Activated CD4-positive, alpha-beta memory T cell treated with anti-CD3 and anti-CD28 coated beads, Interleukin-2, amount 10 ng/mL, durations not matched to agents 7 days and 5 days (primary cell): Measurements from ENCODE around the gene DSEL. TPM values are rescaled to one million over a fixed set of nuclear protein-coding genes. Genes with fewer than 3 reads are reported as not detected.

Experiments used
- CTCF ChIA-PET: fragments of 350-600 bp; sonication (Branson Sonifier 250); formaldehyde crosslinking; loops from one replicate; lab custom pipeline; 2021; ENCODE audit warnings: antibody characterized with exemption, inconsistent platforms; lab: Charles Lee
- POLR2A ChIA-PET: fragments of 350-600 bp; sonication (Branson Sonifier 250); formaldehyde crosslinking; loops from one replicate; lab custom pipeline; 2021; ENCODE audit warnings: antibody characterized with exemption; lab: Charles Lee
- DNase-seq: peaks from one replicate; pipeline ENCODE4 v3.0.0-alpha.2; 2020
- H3K27ac Mint-ChIP-seq: one replicate; pipeline ENCODE4 v1.8.0; 2021; ENCODE audit warnings: mild to moderate bottlenecking, mixed read lengths
- H3K27me3 Mint-ChIP-seq: one replicate; pipeline ENCODE4 v1.8.0; 2021; ENCODE audit warnings: mixed read lengths
- H3K36me3 Mint-ChIP-seq: one replicate; pipeline ENCODE4 v1.8.0; 2021; ENCODE audit warnings: low read depth, mixed read lengths
- H3K4me1 Mint-ChIP-seq: one replicate; pipeline ENCODE4 v1.8.0; 2021; ENCODE audit warnings: mixed read lengths
- H3K4me3 Mint-ChIP-seq: one replicate; pipeline ENCODE4 v1.8.0; 2021; ENCODE audit warnings: mild to moderate bottlenecking, mixed read lengths
- H3K9me3 Mint-ChIP-seq: one replicate; pipeline ENCODE4 v1.8.0; 2021; ENCODE audit warnings: mixed read lengths
- total RNA-seq, 2 experiments: library from RNA; stranded (reverse); gene quantifications; one replicate each; pipeline ENCODE4 v1.2.3, GENCODE V29; 2021

The DSEL gene
- total RNA-seq, 2 experiments from 2014 or later = 0.15 to 0.18 TPM

DNA sequence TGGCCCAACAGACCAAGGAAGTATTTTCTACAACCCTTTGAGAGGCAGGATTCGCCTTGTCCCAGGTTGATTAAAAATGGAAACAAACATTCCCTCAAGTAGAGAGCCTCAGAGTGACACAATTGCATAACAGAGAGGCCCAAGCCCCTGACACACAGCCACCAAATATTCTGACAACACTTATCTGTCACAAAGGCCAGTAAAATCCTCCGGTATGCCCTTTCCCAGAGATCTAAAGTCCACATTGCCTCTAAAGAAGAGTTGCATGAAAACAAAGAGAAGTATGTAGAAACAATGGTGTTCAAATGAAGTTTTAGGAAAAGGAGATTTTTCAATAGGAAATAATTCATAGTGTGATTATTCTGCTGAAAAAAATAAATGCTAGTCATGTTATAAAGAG is 32.1 kb downstream of the DSEL start:
- Mint-ChIP-seq H3K4me1 (no peaks in the 10 kb centered on the region), H3K36me3 (no peaks in the 10 kb centered on the region), H3K27ac (no peak overlapping the region), H3K4me3 (no peak overlapping the region), H3K9me3 (no peaks in the 10 kb centered on the region), H3K27me3 (no peaks in the 10 kb centered on the region)
- ChIA-PET CTCF (no interaction called here), POLR2A (no interaction called here)
- DNase-seq = no peak

DNA sequence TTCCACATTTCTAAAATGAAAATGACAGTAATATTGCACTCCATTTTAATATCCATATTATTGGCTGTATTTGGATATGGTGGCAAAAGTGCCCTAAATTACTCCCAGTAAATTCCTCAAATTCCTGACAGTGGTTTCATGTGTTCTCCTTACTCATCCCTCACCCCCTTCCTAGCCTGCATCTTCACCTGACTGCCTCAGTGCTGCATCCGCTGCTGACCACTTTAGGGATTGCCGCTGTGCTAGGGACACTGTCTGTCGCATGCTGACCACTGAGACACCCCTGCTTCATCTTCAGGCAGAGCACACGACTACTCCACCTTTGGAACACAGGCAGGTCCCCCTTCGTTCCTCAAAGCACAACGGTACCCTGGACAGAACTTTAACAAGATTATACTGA is 32.6 kb downstream of the DSEL start:
- Mint-ChIP-seq H3K36me3 (no peaks in the 10 kb centered on the region), H3K4me3 (no peak overlapping the region), H3K27ac (no peak overlapping the region), H3K4me1 (no peaks in the 10 kb centered on the region), H3K27me3 (no peaks in the 10 kb centered on the region), H3K9me3 (no peaks in the 10 kb centered on the region)
- ChIA-PET POLR2A (no interaction called here), CTCF (no interaction called here)
- no peak for DNase-seq

DNA sequence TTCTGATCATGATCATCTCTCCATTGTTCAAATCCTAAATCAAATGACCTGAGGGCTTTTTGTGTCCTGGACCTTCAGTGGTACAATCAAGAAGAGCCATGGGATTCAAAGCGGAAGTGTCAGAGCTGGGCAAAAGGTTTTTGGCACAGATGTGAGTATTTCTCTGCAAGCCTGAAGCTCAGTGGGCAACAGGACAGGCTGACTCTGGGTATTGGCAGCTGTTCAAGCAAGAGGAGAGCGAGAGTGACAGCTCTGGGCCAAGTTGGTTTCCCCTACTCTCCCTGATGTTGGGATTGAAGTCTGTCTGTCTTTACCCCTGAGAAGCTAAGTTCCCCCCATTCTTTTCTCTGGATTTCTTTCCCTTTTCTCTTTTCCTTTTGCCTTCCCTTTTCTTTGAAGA is 33.3 kb downstream of the DSEL start:
- Mint-ChIP-seq H3K9me3 (no peaks in the 10 kb centered on the region), H3K27ac (no peak overlapping the region), H3K4me3 (no peak overlapping the region), H3K4me1 (no peaks in the 10 kb centered on the region), H3K36me3 (no peaks in the 10 kb centered on the region), H3K27me3 (no peaks in the 10 kb centered on the region)
- DNase-seq = no peak
- POLR2A ChIA-PET = no interaction called here
- CTCF ChIA-PET = no interaction called here

DNA sequence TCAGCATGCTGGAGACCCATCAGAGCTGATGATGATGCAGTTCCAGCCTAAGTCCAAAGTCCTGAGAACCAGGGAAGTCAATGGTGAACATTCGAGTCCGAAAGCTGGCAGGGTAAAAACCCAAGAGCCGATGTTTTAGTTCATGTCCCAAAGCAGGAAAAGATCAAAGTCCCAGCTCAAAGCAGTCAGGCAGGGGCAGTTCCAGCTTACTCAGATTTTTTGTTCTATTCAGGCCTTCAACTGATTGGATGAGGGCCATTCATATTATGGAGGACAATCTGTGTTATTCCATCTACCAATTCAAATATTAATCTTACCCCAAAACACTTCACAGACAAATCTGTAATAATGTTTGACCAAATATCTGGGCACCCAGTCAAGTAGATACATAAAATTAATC is 38.3 kb downstream of the DSEL start:
- H3K27me3 Mint-ChIP-seq = no peaks in the 10 kb centered on the region
- no peak overlapping the region for H3K27ac Mint-ChIP-seq
- no peak for DNase-seq
- no peaks in the 10 kb centered on the region for H3K9me3 Mint-ChIP-seq
- H3K36me3 Mint-ChIP-seq = no peaks in the 10 kb centered on the region
- no peak overlapping the region for H3K4me3 Mint-ChIP-seq
- no peaks in the 10 kb centered on the region for H3K4me1 Mint-ChIP-seq
- ChIA-PET CTCF (no interaction called here), POLR2A (no interaction called here)

DNA sequence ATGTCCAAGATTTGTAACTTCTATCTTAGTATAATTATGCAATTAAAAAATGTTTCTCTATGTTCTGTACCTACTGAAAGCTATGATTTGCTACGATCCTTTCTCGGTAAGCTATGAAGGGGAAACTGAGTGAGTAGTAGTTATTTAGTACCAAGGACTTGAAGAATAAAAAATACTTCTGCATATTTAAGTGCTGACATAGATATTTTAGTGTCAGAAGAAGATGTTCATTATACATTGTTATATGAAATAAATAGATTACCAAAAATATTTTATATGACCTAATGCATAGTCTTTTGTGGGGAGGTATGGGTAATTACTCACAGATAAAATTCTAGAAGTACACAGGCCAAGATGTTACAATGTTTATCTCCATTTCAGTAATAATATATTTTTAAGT is 39.0 kb downstream of the DSEL start:
- Mint-ChIP-seq H3K27ac (no peak overlapping the region), H3K27me3 (no peaks in the 10 kb centered on the region), H3K9me3 (no peaks in the 10 kb centered on the region), H3K4me3 (no peak overlapping the region), H3K4me1 (no peaks in the 10 kb centered on the region), H3K36me3 (no peaks in the 10 kb centered on the region)
- POLR2A ChIA-PET = no interaction called here
- CTCF ChIA-PET = no interaction called here
- DNase-seq = no peak

DNA sequence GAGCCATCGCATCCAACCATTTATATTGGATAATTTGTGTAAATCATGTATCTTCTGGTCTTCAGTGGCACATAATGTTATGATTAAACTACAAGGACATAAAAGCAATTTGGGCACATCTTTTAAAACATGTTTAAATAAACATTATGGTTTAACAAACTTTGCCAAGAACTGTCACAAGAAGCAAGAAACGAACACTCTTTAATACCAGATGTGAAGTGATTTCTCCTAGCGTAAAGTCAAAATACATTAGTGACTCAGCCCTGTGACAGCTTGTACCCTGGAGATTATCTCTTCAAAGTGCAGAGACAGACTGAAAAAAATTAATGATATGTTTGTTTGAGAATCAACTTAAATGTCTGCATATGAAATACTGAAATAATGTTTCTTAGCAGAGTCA is 39.9 kb downstream of the DSEL start:
- Mint-ChIP-seq H3K4me1 (no peaks in the 10 kb centered on the region), H3K9me3 (no peaks in the 10 kb centered on the region), H3K27me3 (no peaks in the 10 kb centered on the region), H3K27ac (no peak overlapping the region), H3K36me3 (no peaks in the 10 kb centered on the region), H3K4me3 (no peak overlapping the region)
- CTCF ChIA-PET = no interaction called here
- POLR2A ChIA-PET = no interaction called here
- DNase-seq = no peak

DNA sequence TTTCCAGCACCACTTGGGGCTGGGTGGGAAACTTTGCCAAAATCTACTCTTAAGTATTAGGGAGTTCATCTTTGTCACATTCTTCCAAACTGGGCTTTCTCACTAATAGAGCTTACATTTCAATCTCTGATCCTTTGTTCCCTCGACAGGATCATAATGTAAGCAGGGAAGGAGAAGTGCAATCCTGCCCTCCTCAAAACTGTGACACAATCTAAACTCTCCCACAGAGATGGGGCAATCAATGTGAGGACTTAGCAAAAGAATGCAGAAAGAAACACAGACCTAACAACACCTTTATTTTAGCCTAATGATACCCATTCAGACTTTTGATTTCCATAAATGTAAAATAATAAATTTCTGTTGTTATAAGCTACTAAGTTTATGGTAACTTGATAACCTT is 40.8 kb downstream of the DSEL start:
- no peak for DNase-seq
- POLR2A ChIA-PET = no interaction called here
- CTCF ChIA-PET = no interaction called here
- Mint-ChIP-seq H3K4me3 (no peak overlapping the region), H3K9me3 (no peaks in the 10 kb centered on the region), H3K4me1 (no peaks in the 10 kb centered on the region), H3K27ac (no peak overlapping the region), H3K27me3 (no peaks in the 10 kb centered on the region), H3K36me3 (no peaks in the 10 kb centered on the region)

DNA sequence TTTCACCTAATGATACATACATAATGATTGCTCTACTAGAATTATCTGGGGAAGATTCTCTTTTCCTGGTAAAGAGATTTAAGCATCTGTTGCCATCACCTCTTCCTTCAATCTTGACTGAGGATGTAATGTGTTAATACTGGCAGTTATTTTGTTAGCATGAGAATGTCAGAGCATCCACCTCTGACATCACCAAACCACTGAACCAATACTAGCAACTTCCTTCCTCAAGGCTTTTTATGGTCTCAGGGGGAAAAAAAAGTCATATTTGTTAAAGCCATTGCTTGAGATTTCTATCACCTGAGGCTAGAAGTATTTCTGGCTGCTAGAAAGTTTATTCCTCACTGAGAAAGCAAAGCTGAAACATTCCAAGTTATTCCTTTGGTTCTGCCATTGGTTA is 48.5 kb downstream of the DSEL start:
- no peaks in the 10 kb centered on the region for H3K36me3 Mint-ChIP-seq
- DNase-seq = no peak
- ChIA-PET POLR2A (no interaction called here), CTCF (no interaction called here)
- no peak overlapping the region for H3K4me3 Mint-ChIP-seq
- no peaks in the 10 kb centered on the region for H3K27me3 Mint-ChIP-seq
- H3K9me3 Mint-ChIP-seq = no peaks in the 10 kb centered on the region
- peaks cover 7% of the 10 kb centered on the region for H3K4me1 Mint-ChIP-seq
- H3K27ac Mint-ChIP-seq = no peak overlapping the region

DNA sequence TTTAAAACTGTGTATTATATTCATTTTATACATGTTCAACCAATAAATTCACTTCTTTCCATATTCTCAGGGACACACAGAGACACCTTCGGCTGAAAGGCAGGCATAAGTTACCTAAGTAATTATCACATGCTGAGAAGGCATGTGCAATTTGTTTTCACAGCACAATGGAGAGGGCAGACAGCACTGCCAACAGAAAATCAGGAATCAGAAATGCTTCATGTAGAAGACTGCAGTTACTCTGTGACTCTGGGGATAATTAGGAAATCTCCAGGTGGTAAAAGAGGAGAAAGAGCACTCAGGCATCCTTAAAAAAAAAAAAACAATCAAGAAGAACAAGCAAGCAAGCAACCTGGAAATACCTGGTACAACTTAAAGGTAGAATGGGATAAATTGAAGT is 49.3 kb downstream of the DSEL start:
- no peaks in the 10 kb centered on the region for H3K36me3 Mint-ChIP-seq
- no peaks in the 10 kb centered on the region for H3K27me3 Mint-ChIP-seq
- ChIA-PET CTCF (no interaction called here), POLR2A (no interaction called here)
- no peaks in the 10 kb centered on the region for H3K9me3 Mint-ChIP-seq
- no peak for DNase-seq
- no peak overlapping the region for H3K27ac Mint-ChIP-seq
- H3K4me1 Mint-ChIP-seq = peaks cover 7% of the 10 kb centered on the region
- H3K4me3 Mint-ChIP-seq = no peak overlapping the region

DNA sequence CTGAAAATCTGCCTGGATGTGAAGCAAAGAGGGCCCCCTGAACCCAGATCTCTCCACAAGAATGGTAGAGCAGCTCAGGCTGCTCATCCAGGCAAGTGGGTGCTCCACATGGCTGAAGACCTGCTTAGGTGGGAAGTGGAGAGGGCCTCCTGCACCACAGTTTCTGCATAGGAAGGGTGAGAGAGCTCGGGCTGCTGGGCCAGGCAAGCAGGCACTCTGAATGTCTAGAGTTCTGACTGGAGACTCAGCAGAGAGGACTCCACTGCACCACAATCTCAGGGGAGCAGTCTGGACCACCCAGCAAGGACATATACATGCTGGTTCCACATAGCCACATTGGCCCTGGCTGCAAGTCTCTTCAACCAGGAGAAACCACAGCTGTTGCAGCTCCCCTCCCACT is 52.0 kb downstream of the DSEL start:
- Mint-ChIP-seq H3K27ac (no peak overlapping the region), H3K4me3 (no peak overlapping the region), H3K9me3 (no peaks in the 10 kb centered on the region), H3K36me3 (no peaks in the 10 kb centered on the region), H3K27me3 (peaks cover 2% of the 10 kb centered on the region), H3K4me1 (peaks cover 7% of the 10 kb centered on the region)
- POLR2A ChIA-PET = no interaction called here
- DNase-seq = no peak
- CTCF ChIA-PET = no interaction called here

DNA sequence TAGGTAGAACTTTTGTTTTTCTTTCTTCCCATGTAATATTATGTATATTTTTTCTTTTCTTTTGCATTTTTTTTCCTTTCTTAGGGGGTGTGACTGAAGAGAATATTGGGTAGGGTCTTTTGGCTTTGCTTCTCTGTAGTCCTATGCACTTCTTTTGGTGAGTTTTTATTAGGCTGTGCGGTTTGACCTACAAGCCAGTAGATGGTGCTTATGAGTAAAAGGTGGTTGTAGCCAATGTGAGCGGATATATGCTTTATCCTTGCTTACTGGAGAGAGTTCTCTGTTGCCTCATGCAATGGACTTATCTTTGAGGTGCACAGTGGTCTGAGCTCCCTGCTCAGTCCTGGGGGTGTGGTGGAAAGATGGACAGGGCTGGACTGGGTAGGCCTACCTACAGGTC is 52.7 kb downstream of the DSEL start:
- H3K36me3 Mint-ChIP-seq = no peaks in the 10 kb centered on the region
- peaks cover 2% of the 10 kb centered on the region for H3K27me3 Mint-ChIP-seq
- CTCF ChIA-PET = no interaction called here
- H3K4me1 Mint-ChIP-seq = peaks cover 7% of the 10 kb centered on the region
- no peaks in the 10 kb centered on the region for H3K9me3 Mint-ChIP-seq
- no peak overlapping the region for H3K4me3 Mint-ChIP-seq
- POLR2A ChIA-PET = no interaction called here
- no peak for DNase-seq
- no peak overlapping the region for H3K27ac Mint-ChIP-seq

DNA sequence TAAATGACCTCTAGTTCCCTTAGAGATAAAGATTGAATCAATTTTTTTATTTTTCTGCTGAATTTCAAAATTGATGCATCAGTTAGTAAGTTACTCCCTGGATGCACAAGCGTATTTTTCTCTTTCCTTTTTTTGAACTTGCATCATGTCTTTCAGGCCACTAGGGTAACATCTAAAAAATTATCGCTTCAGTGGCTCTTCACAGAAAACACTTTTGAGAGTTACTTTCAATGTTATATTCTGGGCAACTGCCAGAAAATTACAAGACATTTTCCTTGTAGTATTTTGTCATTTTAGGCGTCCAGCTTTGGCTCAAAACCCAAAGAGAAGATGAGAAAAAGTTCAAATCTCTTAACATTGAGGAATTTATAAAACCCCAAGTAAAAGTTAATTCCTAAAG is 59.8 kb downstream of the DSEL start:
- ChIA-PET CTCF (no interaction called here), POLR2A (no interaction called here)
- no peak overlapping the region for H3K27ac Mint-ChIP-seq
- peaks cover 4% of the 10 kb centered on the region for H3K4me1 Mint-ChIP-seq
- DNase-seq = no peak
- peaks cover 2% of the 10 kb centered on the region for H3K27me3 Mint-ChIP-seq
- H3K9me3 Mint-ChIP-seq = peaks cover 3% of the 10 kb centered on the region
- no peaks in the 10 kb centered on the region for H3K36me3 Mint-ChIP-seq
- H3K4me3 Mint-ChIP-seq = no peak overlapping the region
